Pancreas (tissue), 10 donors: Measurements from ENCODE around the gene HNRNPH2. TPM values are rescaled to one million over a fixed set of nuclear protein-coding genes. Genes with fewer than 3 reads are reported as not detected.

Experiments
- ATAC-seq, 4 donors: fragments of 200-7000 bp; cut with Tn5 transposase; one replicate each; pipeline versions ENCODE4 v1.8.0 to v1.9.1; 2020; ENCODE audit warnings: mild to moderate bottlenecking in 4 of 4, moderate library complexity in 4 of 4
- DNase-seq, 6 donors: peaks; one replicate each; pipeline ENCODE4 v3.0.0-alpha.2; 2020
- FAIRE-seq: peaks from 2 replicates; lab custom pipeline; 2012; peaks lifted over from hg19 to GRCh38; lab: Jason Lieb, UNC
- H3K27ac ChIP-seq, 4 donors: fragments of 200-600 bp; sonication (generic); 1 replicate in 3 of 4; 2 replicates in 1 of 4; pipeline versions ENCODE4 v1.5.0 to v1.8.0; 2020
- H3K27me3 ChIP-seq, 4 donors: fragments of 200-600 bp; one replicate each; pipeline ENCODE4 v1.8.0; 2021
- H3K36me3 ChIP-seq, 3 donors: fragments of 200-600 bp; sonication (generic) in 1 of 3; one replicate each; pipeline versions ENCODE4 v1.5.0 to v1.8.0; 2020 to 2021
- H3K4me1 ChIP-seq, 3 donors: fragments of 200-600 bp; one replicate each; pipeline ENCODE4 v1.8.0; 2021
- H3K4me3 ChIP-seq, 4 donors: fragments of 200-600 bp; sonication (generic) in 2 of 4; one replicate each; pipeline versions ENCODE4 v1.5.0 to v1.8.0; 2020 to 2021
- H3K9me3 ChIP-seq, 4 donors: fragments of 200-600 bp; one replicate each; pipeline ENCODE4 v1.8.0; 2021
- WGBS, 2 donors: extraction: QIAGEN DNeasy Blood & Tissue Kit; methylation state at CpG; one replicate each; pipeline ENCODE4 v1.1.7; 2013; 5-methylcytosine and 5-hydroxymethylcytosine counted together
- intact Hi-C, 3 donors: fragments of 100-400 bp; cut with DNase I; formaldehyde crosslinking; loops; one replicate each; pipeline versions ENCODE4 v1.11.1 to v1.14.2; 2022
- polyA plus RNA-seq, 2 donors: library from polyadenylated mRNA; stranded (reverse); fragments of 200-250 nt; gene quantifications; one replicate each; pipeline ENCODE4 v1.2.3, GENCODE V29; 2013
- total RNA-seq, 6 donors: library from RNA; stranded (reverse); fragmentation: NEBNext Ultra II Directional in 4 of 6; extraction: Animal tissue kit (Norgen Biotek cat#: 25700) in 4 of 6; gene quantifications; one replicate each; pipeline versions ENCODE4 v1.2.1 to v1.2.4, GENCODE V29; 2021 to 2023
- TF ChIP-seq, protein P1 (sequence below), 4 donors: fragments of 200-600 bp; sonication (generic) in 3 of 4; IDR thresholded peaks; one replicate each; pipeline versions ENCODE4 v1.5.0 to v1.8.0; 2021; ENCODE audit warnings: antibody characterized with exemption in 4 of 4
- donor health status: healthy with polysubstance abuse.
- donor health status: DM: no; HTN: no; CAD: no; lungs with moderate emphysema.
- donor health status: DM: no; HTN: no; CAD: no.
- donor health status: control.
- donor health status: control.
- donor health status: Bipolar disorder and iron deficiency.
- donor health status: DM: yes; HTN: yes; CAD: no.
- donor health status: DM: no; HTN: no; CAD: no.
- donor health status: DM: no; HTN: no; CAD: no.
- donor health status: DM: yes; HTN: yes; CAD: no.

The HNRNPH2 gene
- total and polyA plus RNA-seq, 8 donors = 15.0 to 42.5 (median 23.3) TPM

DNA sequence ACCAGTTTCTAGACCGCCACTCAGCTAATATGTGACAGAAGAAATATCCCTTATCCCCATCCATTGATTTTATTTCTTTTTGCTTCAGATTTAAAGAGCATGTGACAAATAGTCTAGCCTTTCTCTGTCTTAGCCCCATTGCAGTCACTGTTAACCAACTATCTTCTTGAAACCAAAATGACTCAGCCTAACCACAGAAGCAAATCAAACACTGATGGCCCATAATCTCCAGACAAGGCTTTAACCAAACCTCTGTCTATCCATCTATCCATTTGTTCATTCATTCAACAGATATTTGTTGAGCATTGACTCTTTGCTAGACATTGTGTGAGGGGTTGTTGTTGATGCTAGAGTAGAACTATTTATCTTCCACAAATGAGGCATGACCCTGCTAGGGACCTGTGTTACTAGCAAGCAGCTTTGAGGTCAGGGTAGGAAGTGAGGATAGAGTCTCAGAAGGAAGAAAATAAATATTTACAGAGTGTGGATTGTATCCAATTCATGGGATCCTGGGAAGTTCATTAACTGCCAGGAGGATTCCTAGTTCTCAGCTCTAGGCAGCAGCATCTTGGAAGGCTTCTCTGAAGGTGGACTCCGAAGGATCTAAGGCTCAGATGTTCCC is 22.5 kb downstream of the HNRNPH2 start:
- H3K27me3 ChIP-seq = no peaks in the 10 kb centered on the region
- no peak overlapping the region for H3K4me3 ChIP-seq
- intact Hi-C loops = no loop called here
- ATAC-seq = peak in 2 of 4 donors; percentile 48 to 59
- H3K9me3 ChIP-seq = no peaks in the 10 kb centered on the region
- no peak overlapping the region for H3K27ac ChIP-seq
- FAIRE-seq = no peak
- WGBS, 2 donors = 78 to 85% methylated on average over 2 of the region's 2 CpGs
- TF ChIP-seq, protein P1, sequence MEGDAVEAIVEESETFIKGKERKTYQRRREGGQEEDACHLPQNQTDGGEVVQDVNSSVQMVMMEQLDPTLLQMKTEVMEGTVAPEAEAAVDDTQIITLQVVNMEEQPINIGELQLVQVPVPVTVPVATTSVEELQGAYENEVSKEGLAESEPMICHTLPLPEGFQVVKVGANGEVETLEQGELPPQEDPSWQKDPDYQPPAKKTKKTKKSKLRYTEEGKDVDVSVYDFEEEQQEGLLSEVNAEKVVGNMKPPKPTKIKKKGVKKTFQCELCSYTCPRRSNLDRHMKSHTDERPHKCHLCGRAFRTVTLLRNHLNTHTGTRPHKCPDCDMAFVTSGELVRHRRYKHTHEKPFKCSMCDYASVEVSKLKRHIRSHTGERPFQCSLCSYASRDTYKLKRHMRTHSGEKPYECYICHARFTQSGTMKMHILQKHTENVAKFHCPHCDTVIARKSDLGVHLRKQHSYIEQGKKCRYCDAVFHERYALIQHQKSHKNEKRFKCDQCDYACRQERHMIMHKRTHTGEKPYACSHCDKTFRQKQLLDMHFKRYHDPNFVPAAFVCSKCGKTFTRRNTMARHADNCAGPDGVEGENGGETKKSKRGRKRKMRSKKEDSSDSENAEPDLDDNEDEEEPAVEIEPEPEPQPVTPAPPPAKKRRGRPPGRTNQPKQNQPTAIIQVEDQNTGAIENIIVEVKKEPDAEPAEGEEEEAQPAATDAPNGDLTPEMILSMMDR (IDR thresholded peaks at IDR 0.05) = no peak
- H3K36me3 ChIP-seq = no peaks in the 10 kb centered on the region
- no peaks in the 10 kb centered on the region for H3K4me1 ChIP-seq
- DNase-seq = no peak

DNA sequence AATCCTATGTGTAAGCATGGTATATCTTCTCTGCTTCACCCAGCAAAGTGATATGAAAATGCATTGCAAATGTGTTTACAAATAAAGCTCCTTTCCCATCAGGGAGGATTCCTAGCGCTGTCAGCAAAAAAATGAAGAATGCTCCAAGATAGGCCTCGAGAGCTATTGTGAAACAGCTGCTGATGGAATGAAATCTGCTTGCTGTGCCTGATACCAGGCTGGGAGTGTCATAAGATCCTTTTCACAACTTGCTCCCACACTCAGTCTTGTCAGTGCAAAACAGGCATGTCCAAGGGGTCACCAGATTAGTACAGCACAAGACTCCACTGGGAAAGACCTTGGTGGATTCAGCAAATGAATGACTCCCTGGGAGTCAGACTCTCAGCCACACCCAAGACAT is 34.1 kb downstream of the HNRNPH2 start:
- Histone ChIP-seq H3K36me3 (no peaks in the 10 kb centered on the region), H3K9me3 (no peaks in the 10 kb centered on the region), H3K27ac (no peak overlapping the region), H3K4me1 (no peaks in the 10 kb centered on the region), H3K4me3 (no peak overlapping the region), H3K27me3 (no peaks in the 10 kb centered on the region)
- FAIRE-seq (no peak), DNase-seq (no peak), ATAC-seq (no peak)
- TF ChIP-seq, protein P1 (IDR thresholded peaks at IDR 0.05) = no peak
- WGBS, 2 donors = 88 to 94% methylated on average over 2 of the region's 2 CpGs
- intact Hi-C loops = no loop called here

DNA sequence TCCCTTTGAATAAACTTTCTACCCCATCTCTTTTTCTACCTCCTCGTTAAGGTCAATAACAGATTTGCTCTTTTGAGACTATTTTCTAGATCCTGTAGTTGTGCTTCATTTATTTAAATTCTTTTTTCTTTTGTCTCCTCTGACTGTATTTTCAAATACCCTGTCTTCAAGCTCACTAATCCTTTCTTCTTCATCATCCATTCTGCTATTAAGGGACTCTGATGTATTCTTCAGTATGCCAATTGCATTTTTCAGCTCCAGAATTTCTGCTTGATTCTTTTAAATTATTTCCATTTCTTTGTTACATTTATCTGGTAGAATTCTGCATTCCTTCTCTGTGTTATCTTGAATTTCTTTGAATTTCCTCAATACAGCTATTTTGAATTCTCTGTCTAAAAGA is 41.3 kb downstream of the HNRNPH2 start:
- 90 to 96% methylated on average over 1 of the region's 1 CpG for WGBS, 2 donors
- Histone ChIP-seq H3K9me3 (no peaks in the 10 kb centered on the region), H3K27ac (peak overlapping the region in 1 of 4 donors; percentile 39), H3K27me3 (no peaks in the 10 kb centered on the region), H3K4me3 (no peak overlapping the region), H3K36me3 (no peaks in the 10 kb centered on the region), H3K4me1 (peaks cover 0 to 5% (median 0%) of the 10 kb centered on the region in 3 donors)
- FAIRE-seq = no peak
- no peak for DNase-seq
- TF ChIP-seq, protein P1 (IDR thresholded peaks at IDR 0.05) = no peak
- intact Hi-C loops = no loop called here
- ATAC-seq = no peak

DNA sequence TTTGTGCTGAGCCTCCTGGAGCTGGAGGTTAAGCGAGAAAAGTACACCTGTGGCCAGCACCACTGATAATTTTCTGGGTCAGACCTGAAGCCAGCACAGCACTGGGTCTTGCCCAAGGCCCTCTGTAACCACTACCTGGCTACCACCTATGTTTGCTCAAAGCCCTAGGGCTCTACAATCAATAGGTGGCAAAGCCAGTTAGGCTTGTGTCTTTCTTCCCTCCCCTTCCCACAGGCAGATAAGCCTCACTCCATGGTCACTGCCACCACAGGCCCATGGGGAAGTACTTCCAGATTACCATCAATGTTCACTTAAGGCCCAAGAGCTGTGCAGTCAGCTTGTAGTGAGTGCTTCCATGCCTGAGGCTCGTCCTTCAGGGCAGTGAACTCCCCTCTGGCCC is 42.1 kb downstream of the HNRNPH2 start:
- peak overlapping the region in 2 of 4 donors; percentile 39 to 46 for H3K27ac ChIP-seq
- FAIRE-seq (no peak), DNase-seq (peak in 5 of 6 donors; percentile 25 to 65 (median 45))

More for the DNA sequence above, 42.1 kb downstream of the HNRNPH2 start:
- WGBS, 2 donors = 33 to 52% methylated on average over 2 of the region's 2 CpGs
- TF ChIP-seq, protein P1 (IDR thresholded peaks at IDR 0.05) = no peak
- Histone ChIP-seq H3K4me3 (no peak overlapping the region), H3K4me1 (peaks cover 0 to 5% (median 0%) of the 10 kb centered on the region in 3 donors), H3K27me3 (no peaks in the 10 kb centered on the region), H3K36me3 (no peaks in the 10 kb centered on the region), H3K9me3 (no peaks in the 10 kb centered on the region)
- intact Hi-C loops = no loop called here
- ATAC-seq = peak; percentile 76 to 95 (median 92)
